NCI-H2227 (cell line): ENCODE results near the gene HOXD13.

ENCODE experiments used
- DNase-seq: peaks from one replicate; lab custom pipeline; 2025; ENCODE audit not compliant: unreplicated experiment; lab: John Stamatoyannopoulos, UW

HOXD13 gene

GRCh38 chr2:176092270-176093144, at the start of gene HOXD13:
Gene HOXD13, plus strand, starts transcription at chr2:176092721. Its CDS starts 170 bp downstream, at chr2:176092891.
- peak; percentile 89 for DNase-seq

- DNase-seq, result peak; percentile 70
Measured at GRCh38 chr2:176056406-176056805, 36.1 kb upstream of the HOXD13 start.

- DNase-seq, result no peak
Measured at GRCh38 chr2:176063958-176064357, 28.6 kb upstream of the HOXD13 start.

- no peak for DNase-seq
Measured at GRCh38 chr2:176066645-176067588, 25.6 kb upstream of the HOXD13 start.

DNA sequence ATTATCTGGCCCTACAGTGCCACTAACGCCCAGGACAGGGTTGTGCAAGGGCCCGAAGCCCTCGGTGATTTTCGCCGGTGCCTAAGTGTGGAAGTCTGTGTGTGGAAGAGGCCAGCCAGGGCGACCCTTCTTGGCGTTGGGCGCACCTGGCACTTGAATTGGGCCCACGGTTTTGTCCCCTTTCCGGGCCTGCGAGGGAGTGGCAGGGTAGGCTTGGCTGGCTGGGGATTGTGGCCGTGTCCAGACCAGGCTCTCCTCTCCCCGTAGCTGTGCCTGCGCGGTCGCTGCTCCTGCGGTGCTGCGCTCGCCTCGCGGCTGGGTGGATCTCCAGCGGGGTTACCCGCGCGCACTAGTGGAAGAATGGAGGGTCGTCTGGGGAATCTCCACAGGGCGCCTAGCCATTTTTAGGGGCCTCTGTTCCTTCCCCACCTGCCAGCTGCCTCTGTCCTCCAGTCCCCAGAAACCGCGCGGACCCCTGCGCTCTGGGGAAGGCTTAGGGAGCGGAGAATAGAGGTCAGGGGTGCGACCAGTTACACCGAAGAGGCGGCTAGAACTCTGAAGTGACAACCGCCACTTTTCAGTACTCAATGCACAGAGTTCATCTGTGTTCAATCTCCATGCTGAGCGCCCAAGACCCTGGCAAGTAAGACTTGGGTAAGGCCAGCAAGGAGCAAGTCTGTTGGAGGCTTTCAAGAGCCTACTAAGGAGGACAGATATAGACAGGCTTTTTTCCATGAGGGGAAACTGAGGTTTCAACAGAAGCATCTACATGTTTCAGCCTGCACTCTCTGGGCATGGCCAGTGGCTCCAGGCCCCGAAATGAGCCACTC, 24.7 kb upstream of the HOXD13 start:
- DNase-seq, result no peak

DNA sequence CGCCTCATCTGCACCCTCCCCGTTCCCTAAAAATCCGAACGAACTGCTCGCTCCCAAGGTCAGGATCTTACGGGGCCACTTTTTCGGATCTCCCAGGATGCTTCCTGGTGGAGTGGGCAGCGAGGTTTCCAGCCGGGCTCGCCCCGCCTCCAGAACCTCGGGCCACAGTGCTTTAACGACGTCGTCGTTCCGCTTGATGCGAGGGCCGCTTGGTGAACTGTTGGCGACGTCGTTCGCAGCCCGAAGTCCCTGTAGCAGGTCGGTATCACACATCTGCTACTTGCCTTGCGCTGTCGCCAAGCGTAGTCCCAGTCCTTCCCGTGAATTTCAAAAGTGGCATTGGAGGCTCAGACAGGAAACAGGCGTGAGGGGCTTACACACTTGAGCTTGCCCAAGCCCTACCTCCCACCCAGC, 24.1 kb upstream of the HOXD13 start:
- no peak for DNase-seq

DNA sequence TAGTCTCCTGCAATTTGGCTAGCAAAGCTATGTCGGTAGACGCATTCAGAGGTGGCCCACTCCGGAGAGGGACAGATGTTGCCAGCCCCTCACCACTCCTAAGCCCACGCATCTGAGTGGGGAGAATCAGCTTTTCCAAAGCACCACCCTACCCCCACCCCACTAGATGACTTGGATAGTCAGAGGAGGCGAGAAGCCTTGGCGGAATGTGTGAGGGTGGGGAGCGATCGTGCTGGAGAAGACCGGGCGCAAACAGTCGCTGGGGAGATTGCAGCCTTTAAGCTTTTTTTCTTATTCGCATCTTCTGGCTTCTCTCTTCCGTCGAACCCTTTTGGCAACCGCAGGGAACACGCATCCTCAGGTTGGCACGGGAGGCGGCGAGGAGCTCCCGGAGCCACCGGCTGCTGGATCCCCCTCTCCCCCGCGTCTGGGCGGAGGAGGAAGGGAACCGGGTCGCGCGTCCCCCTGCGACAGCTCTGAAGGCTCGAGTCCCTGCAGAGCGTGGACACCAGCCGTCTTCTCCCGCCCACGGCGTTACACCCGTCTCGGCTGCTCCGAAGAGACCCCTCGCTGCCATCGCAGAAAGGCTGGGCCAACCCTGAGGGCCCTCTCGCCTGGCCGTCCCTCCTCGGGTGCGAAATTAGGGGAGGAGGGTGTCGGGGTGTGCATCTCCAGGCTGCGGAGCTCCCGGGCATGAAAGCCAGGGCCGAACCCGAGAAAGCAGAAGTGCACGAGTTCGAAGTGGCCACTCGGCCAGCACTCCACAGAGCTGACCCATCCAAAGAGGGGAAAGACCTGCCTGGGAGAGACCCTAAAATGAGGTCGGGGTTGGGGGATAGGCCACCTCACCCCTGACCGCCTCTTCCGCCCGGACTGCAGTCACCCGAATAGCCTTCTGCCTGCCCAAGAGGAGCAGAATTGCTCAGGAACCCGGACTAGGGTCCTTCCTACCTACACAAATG, 20.9 kb upstream of the HOXD13 start:
- DNase-seq, result no peak

GRCh38 chr2:176072292-176072669, 20.2 kb upstream of the HOXD13 start:
- no peak for DNase-seq

DNA sequence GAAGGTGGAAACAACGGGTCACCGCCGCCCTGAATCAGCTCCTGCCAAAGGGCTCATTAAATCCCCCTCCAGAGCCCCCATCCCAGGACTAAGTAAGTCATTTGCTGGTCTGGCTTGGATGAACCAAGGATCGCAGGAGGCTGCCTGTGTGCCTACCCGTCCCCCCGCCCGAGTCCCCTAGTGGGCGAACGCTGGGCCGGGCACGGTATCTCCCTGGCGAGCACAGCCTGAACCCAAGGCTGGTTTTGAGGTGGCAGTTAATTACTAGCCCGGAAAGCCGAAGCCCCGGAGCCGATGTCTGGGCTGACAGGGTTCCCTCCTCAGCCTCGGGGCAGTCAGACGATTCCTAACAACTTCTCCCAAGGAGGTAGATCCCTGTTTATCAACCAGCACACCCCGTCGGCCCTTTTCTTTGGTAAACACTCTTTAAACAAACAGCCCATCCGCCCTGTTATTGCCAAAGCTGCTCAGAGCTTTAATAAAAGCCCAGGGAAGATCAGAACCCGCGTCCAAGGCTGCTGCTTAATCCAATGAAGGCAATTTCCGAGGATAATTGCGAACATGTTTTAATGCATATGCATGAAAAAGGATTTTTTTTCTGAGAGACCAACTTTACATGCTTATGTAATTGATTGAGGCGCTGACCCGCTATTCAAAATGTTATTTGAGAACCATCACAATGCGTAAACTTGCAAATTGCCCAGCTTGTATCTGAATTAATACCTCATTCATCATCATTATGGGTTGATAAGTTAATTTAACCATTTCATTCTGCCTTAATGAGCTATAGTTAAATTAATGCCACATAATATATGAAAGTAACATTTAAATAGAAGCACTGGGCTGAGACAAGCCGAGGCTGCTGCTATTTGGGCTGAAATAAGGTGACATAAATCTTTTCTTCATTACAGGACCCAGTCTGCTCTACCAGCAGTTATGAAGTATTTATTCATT, 19.3 kb upstream of the HOXD13 start:
- no peak for DNase-seq

GRCh38 chr2:176074919-176075425, 17.5 kb upstream of the HOXD13 start:
- no peak for DNase-seq

DNA sequence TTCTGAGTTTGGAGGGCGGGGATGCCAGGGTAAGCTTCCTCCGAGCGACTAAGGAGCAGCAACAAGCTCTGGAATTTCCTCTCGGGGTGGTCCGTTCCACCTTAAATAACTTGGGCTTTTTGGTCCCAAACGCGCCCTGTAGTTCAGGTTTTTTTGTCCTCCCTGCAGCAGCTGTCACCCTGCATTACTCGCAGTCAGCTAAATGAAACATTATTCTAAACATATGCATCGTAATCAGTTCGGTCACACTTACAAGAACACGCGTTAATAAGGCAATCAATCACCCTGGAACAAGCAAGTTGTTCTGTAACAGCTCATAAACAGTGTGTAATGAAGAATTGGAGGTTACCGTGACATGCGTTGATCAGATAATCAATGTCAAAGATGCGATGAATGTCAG, 17.0 kb upstream of the HOXD13 start:
- peak; percentile 36 for DNase-seq

DNA sequence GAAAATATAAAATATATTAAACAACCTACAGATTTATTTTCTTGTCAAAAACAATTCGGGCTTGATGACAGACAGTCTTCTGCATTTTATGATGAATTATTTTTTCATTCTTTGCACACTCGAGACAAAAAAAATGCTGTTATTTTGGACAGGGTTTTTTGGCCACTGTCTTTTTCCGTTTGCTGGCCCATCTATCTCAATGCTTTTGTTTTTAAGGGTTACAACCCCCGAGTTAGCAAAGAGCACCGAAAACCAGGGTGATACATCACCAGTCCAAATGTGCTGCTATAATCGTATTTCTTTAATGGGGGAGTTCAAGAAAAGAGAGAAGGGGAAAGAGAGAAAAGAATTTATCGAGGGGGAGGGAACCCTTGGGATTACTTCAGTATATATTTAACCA, 16.5 kb upstream of the HOXD13 start:
- DNase-seq, result no peak

DNA sequence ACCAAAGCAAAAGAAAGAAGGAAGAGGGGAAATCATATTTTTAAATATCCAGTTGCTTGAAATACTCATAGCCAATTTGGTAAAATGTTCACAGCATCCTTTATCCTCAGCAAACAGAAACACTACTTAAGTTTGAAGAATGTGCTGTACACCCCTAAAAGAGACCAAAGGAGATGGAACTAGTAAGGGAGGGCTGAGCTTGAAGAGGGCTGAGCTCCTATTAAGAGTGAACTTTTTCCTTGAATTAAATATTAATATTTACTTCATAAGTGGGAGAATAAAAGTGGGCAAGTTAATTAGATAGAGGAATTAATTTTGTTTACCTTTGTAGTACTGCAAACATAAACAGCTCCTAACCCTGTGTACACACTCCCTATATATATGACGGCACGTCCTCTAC, 15.7 kb upstream of the HOXD13 start:
- DNase-seq, result no peak

- DNase-seq, result peak; percentile 49
Measured at GRCh38 chr2:176078541-176079284, 13.8 kb upstream of the HOXD13 start.

DNA sequence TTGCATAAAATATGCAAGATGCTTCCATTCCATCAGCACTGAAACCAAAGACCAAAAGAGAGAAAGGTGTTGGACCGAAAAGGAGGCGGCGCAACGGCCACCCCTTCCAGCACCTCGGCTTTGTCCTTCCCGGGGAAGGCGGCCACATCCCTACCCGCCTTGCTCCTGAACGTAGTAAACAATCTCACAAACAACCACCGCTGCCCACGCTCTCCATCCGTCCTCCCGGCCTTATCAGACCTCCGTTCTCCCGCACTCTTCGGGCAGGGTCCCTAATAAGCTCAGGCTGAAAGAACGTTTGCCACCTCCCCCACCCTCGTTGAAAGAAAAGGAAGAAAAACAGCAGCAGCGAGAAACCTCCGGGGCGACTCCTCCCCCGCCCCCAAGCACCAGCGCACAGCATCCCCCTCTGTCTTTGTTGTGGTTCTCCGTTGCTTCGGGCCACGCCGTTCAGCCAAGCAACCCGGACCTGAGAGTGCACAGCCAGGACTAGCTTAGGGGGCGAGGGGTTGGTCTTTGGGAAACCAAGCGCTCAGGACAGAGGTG, 13.2 kb upstream of the HOXD13 start:
- peak; percentile 67 for DNase-seq

GRCh38 chr2:176079831-176080539, 12.5 kb upstream of the HOXD13 start:
- peak; percentile 93 for DNase-seq
